Neuronal stem cell (in vitro differentiated cells): ENCODE data around the gene AP3M1.

Experiments used
- DNase-seq: peaks from one replicate; pipeline ENCODE4 v3.0.0-alpha.2; 2013; ENCODE audit warnings: low spot score
- H2AFZ ChIP-seq: one replicate; pipeline ENCODE4 v1.6.1; 2013; ENCODE audit warnings: mild to moderate bottlenecking, low read length, inconsistent platforms
- H2AK5ac ChIP-seq: 2 replicates; pipeline ENCODE4 v1.6.1; 2013; ENCODE audit warnings: low read depth, mild to moderate bottlenecking, inconsistent platforms, low read length, moderate library complexity, mixed read lengths
- H2BK120ac ChIP-seq: 2 replicates; pipeline ENCODE4 v1.6.1; 2013; ENCODE audit warnings: low read depth, mild to moderate bottlenecking, inconsistent platforms, low read length, moderate library complexity, mixed read lengths
- H2BK12ac ChIP-seq: one replicate; pipeline ENCODE4 v1.6.1; 2013; ENCODE audit warnings: low read length, inconsistent platforms
- H2BK15ac ChIP-seq: 2 replicates; pipeline ENCODE4 v1.6.1; 2013; ENCODE audit warnings: mild to moderate bottlenecking, low read length, inconsistent platforms, mixed read lengths
- H2BK5ac ChIP-seq: one replicate; pipeline ENCODE4 v1.6.1; 2013; ENCODE audit warnings: inconsistent platforms, mild to moderate bottlenecking, low read length, moderate library complexity
- H3K14ac ChIP-seq: one replicate; pipeline ENCODE4 v1.6.1; 2013; ENCODE audit warnings: low read length, inconsistent platforms
- H3K18ac ChIP-seq: 2 replicates; pipeline ENCODE4 v1.6.1; 2013; ENCODE audit warnings: low read length, inconsistent platforms
- H3K23ac ChIP-seq: 2 replicates; pipeline ENCODE4 v1.6.1; 2013; ENCODE audit warnings: low read depth, mild to moderate bottlenecking, mixed read lengths, low read length, inconsistent platforms; ENCODE audit not compliant: poor library complexity
- H3K27ac ChIP-seq: replicated peaks from 3 replicates; pipeline ENCODE4 v1.5.1; 2013; ENCODE audit warnings: low read length, inconsistent platforms
- H3K27me3 ChIP-seq, 3 experiments: 2 replicates each; pipeline ENCODE4 v1.6.1; 2013; ENCODE audit warnings: low read length in 3 of 3, mild to moderate bottlenecking in 2 of 3, inconsistent platforms in 1 of 3, low read depth in 1 of 3, mixed read lengths in 1 of 3, moderate library complexity in 1 of 3; ENCODE audit not compliant: control insufficient read depth in 3 of 3, insufficient read depth in 3 of 3
- H3K36me3 ChIP-seq, 2 donors: replicated peaks in 1 of 2; 2 replicates each; pipeline ENCODE4 v1.6.1; 2013; ENCODE audit warnings: low read length in 2 of 2; ENCODE audit not compliant: control insufficient read depth in 2 of 2, insufficient read depth in 2 of 2
- H3K4ac ChIP-seq: 2 replicates; pipeline ENCODE4 v1.6.1; 2013; ENCODE audit warnings: inconsistent platforms, mild to moderate bottlenecking, low read length, moderate library complexity
- H3K4me1 ChIP-seq, 2 donors: 1 replicate in 1 of 2; 2 replicates in 1 of 2; pipeline ENCODE4 v1.6.1; 2013; ENCODE audit warnings: low read length in 2 of 2, low read depth in 1 of 2; ENCODE audit not compliant: control insufficient read depth in 2 of 2, insufficient read depth in 1 of 2
- H3K4me2 ChIP-seq: one replicate; pipeline ENCODE4 v1.6.1; 2013; ENCODE audit warnings: mild to moderate bottlenecking, low read length, inconsistent platforms; ENCODE audit not compliant: insufficient read depth, poor library complexity, severe bottlenecking
- H3K4me3 ChIP-seq, 2 donors: 2 replicates each; pipeline ENCODE4 v1.5.1; 2013; ENCODE audit warnings: low read length in 2 of 2, mild to moderate bottlenecking in 2 of 2, inconsistent platforms in 1 of 2, moderate library complexity in 1 of 2
- H3K79me1 ChIP-seq: one replicate; pipeline ENCODE4 v1.6.1; 2013; ENCODE audit warnings: low read depth, mild to moderate bottlenecking, inconsistent platforms, low read length, moderate library complexity
- H3K9ac ChIP-seq: one replicate; pipeline ENCODE4 v1.6.1; 2013; ENCODE audit warnings: mild to moderate bottlenecking, low read depth, low read length, inconsistent platforms; ENCODE audit not compliant: poor library complexity
- H3K9me3 ChIP-seq, 2 donors: replicated peaks in 1 of 2; 2 replicates each; pipeline versions ENCODE3 to v1.6.1; 2013; ENCODE audit warnings: low read length in 2 of 2, mild to moderate bottlenecking in 2 of 2, inconsistent platforms in 1 of 2, low read depth in 1 of 2, mixed read lengths in 1 of 2, moderate library complexity in 1 of 2; ENCODE audit not compliant: control insufficient read depth in 2 of 2, insufficient read depth in 1 of 2
- H4K8ac ChIP-seq: one replicate; pipeline ENCODE4 v1.6.1; 2013; ENCODE audit warnings: low read depth, mild to moderate bottlenecking, inconsistent platforms, low read length, moderate library complexity
- H4K91ac ChIP-seq: one replicate; pipeline ENCODE4 v1.6.1; 2013; ENCODE audit warnings: low read length, low read depth, mild to moderate bottlenecking, inconsistent platforms; ENCODE audit not compliant: poor library complexity
- WGBS, 2 donors: extraction: QIAGEN DNeasy Blood & Tissue Kit; methylation state at CpG; one replicate each; pipeline ENCODE4 v1.1.7; 2013; ENCODE audit warnings: missing lambda C conversion rate in 2 of 2, mixed read lengths in 1 of 2; ENCODE audit not compliant: insufficient read length in 2 of 2, insufficient replicate concordance in 1 of 2; ENCODE audit errors: extremely low coverage in 2 of 2; 5-methylcytosine and 5-hydroxymethylcytosine counted together

AP3M1 gene

GRCh38 chr10:74092372-74092771, 58.3 kb downstream of the AP3M1 start:
- H3K4me2 ChIP-seq = no peak overlapping the region
- H2BK12ac ChIP-seq = no peak overlapping the region
- no peak overlapping the region for H2BK15ac ChIP-seq
- H4K91ac ChIP-seq = no peak overlapping the region
- H2BK5ac ChIP-seq = no peak overlapping the region
- H3K9me3 ChIP-seq = no peaks in the 10 kb centered on the region
- peaks cover 30 to 97% of the 10 kb centered on the region in 2 donors for H3K36me3 ChIP-seq
- no peak overlapping the region for H3K14ac ChIP-seq
- no peak overlapping the region for H2BK120ac ChIP-seq
- no peaks in the 10 kb centered on the region for H3K27me3 ChIP-seq
- WGBS, 2 donors = no CpG with 5 or more reads among the region's 3 CpGs
- H3K23ac ChIP-seq = no peak overlapping the region
- H4K8ac ChIP-seq = no peak overlapping the region
- H3K18ac ChIP-seq = no peak overlapping the region
- no peak overlapping the region for H3K27ac ChIP-seq
- H2AFZ ChIP-seq = no peak overlapping the region
- H3K4me1 ChIP-seq = no peaks in the 10 kb centered on the region
- no peak overlapping the region for H3K9ac ChIP-seq
- H2AK5ac ChIP-seq = no peak overlapping the region
- no peak overlapping the region for H3K4me3 ChIP-seq
- H3K79me1 ChIP-seq = no peaks in the 10 kb centered on the region
- no peak for DNase-seq
- no peak overlapping the region for H3K4ac ChIP-seq

- no peak overlapping the region for H3K9ac ChIP-seq
- H3K4me2 ChIP-seq = no peak overlapping the region
- H3K9me3 ChIP-seq = no peaks in the 10 kb centered on the region
- no peak overlapping the region for H2BK12ac ChIP-seq
- no peak overlapping the region for H2BK5ac ChIP-seq
- no peak overlapping the region for H3K4me3 ChIP-seq
- no CpG with 5 or more reads among the region's 3 CpGs for WGBS, 2 donors
- no peaks in the 10 kb centered on the region for H3K4me1 ChIP-seq
- H2BK120ac ChIP-seq = no peak overlapping the region
- H3K27ac ChIP-seq = no peak overlapping the region
- H3K4ac ChIP-seq = no peak overlapping the region
- H3K14ac ChIP-seq = no peak overlapping the region
- DNase-seq = no peak
- no peak overlapping the region for H3K18ac ChIP-seq
- no peaks in the 10 kb centered on the region for H3K27me3 ChIP-seq
- no peak overlapping the region for H4K8ac ChIP-seq
- no peak overlapping the region for H4K91ac ChIP-seq
- H3K79me1 ChIP-seq = no peaks in the 10 kb centered on the region
- no peak overlapping the region for H2AK5ac ChIP-seq
- H3K23ac ChIP-seq = no peak overlapping the region
- no peak overlapping the region for H2BK15ac ChIP-seq
- no peak overlapping the region for H2AFZ ChIP-seq
- H3K36me3 ChIP-seq = peaks cover 12 to 90% of the 10 kb centered on the region in 2 donors
Measured at GRCh38 chr10:74088722-74089121, 61.9 kb downstream of the AP3M1 start.

GRCh38 chr10:74086317-74086716, 64.3 kb downstream of the AP3M1 start:
- H3K4me3 ChIP-seq = no peak overlapping the region
- no peaks in the 10 kb centered on the region for H3K9me3 ChIP-seq
- no peak overlapping the region for H3K4ac ChIP-seq
- H3K18ac ChIP-seq = no peak overlapping the region
- WGBS, 2 donors = no CpG with 5 or more reads among the region's 2 CpGs
- H3K27me3 ChIP-seq = no peaks in the 10 kb centered on the region
- H3K9ac ChIP-seq = no peak overlapping the region
- no peak overlapping the region for H3K4me2 ChIP-seq
- no peak overlapping the region for H2AFZ ChIP-seq
- no peak overlapping the region for H2BK15ac ChIP-seq
- no peaks in the 10 kb centered on the region for H3K4me1 ChIP-seq
- H3K23ac ChIP-seq = no peak overlapping the region
- no peak overlapping the region for H4K8ac ChIP-seq
- H3K79me1 ChIP-seq = no peaks in the 10 kb centered on the region
- no peak overlapping the region for H2BK12ac ChIP-seq
- H2BK5ac ChIP-seq = no peak overlapping the region
- H2AK5ac ChIP-seq = no peak overlapping the region
- no peak for DNase-seq
- H3K36me3 ChIP-seq = peaks cover 13 to 92% of the 10 kb centered on the region in 2 donors
- H2BK120ac ChIP-seq = no peak overlapping the region
- no peak overlapping the region for H4K91ac ChIP-seq
- H3K27ac ChIP-seq = no peak overlapping the region
- H3K14ac ChIP-seq = no peak overlapping the region

- Histone ChIP-seq H2BK120ac (no peak overlapping the region), H3K4me2 (no peak overlapping the region), H3K27me3 (no peaks in the 10 kb centered on the region), H2BK15ac (no peak overlapping the region), H2AK5ac (no peak overlapping the region), H3K4me1 (peaks cover 0 to 3% of the 10 kb centered on the region in 2 donors), H3K23ac (no peak overlapping the region), H3K9me3 (no peaks in the 10 kb centered on the region), H3K4me3 (no peak overlapping the region), H3K79me1 (no peaks in the 10 kb centered on the region), H3K36me3 (peaks cover 13 to 79% of the 10 kb centered on the region in 2 donors), H3K9ac (no peak overlapping the region), H3K27ac (no peak overlapping the region), H2BK5ac (no peak overlapping the region), H3K14ac (no peak overlapping the region), H2AFZ (no peak overlapping the region), H3K18ac (no peak overlapping the region), H4K8ac (no peak overlapping the region), H3K4ac (no peak overlapping the region), H2BK12ac (no peak overlapping the region), H4K91ac (no peak overlapping the region)
- WGBS, 2 donors = no CpG with 5 or more reads among the region's 3 CpGs
- DNase-seq = no peak
Measured at GRCh38 chr10:74084955-74085354, 65.7 kb downstream of the AP3M1 start.
